GDM1 (cell line): ENCODE results near the gene CLASRP.

Experiments used
- DNase-seq: peaks from one replicate; lab custom pipeline; 2025; lab: John Stamatoyannopoulos, UW

The CLASRP gene

GRCh38 chr19:45021971-45022370, 16.9 kb upstream of the CLASRP start:
- no peak for DNase-seq

GRCh38 chr19:45023048-45023447, 15.8 kb upstream of the CLASRP start:
- no peak for DNase-seq

GRCh38 chr19:45025264-45025663, 13.6 kb upstream of the CLASRP start:
- DNase-seq: no peak

GRCh38 chr19:45027371-45027770, 11.5 kb upstream of the CLASRP start:
- no peak for DNase-seq

- DNase-seq: no peak
Observed at GRCh38 chr19:45030825-45031224, 8.0 kb upstream of the CLASRP start.

GRCh38 chr19:45032421-45032820, 6.4 kb upstream of the CLASRP start:
- no peak for DNase-seq

GRCh38 chr19:45035755-45036154, 3.1 kb upstream of the CLASRP start:
- DNase-seq: no peak

- DNase-seq: no peak
Observed at GRCh38 chr19:45037393-45038169, 1.3 kb upstream of the CLASRP start.

GRCh38 chr19:45040059-45040771, 1.4 kb downstream of the CLASRP start:
- no peak for DNase-seq

- DNase-seq: no peak
Observed at GRCh38 chr19:45041125-45041524, 2.3 kb downstream of the CLASRP start.

- DNase-seq: no peak
Observed at GRCh38 chr19:45045671-45046353, 7.0 kb downstream of the CLASRP start.

- DNase-seq: no peak
Observed at GRCh38 chr19:45046355-45046754, 7.5 kb downstream of the CLASRP start.

- no peak for DNase-seq
Observed at GRCh38 chr19:45047188-45047797, 8.4 kb downstream of the CLASRP start.

GRCh38 chr19:45049073-45049736, 10.4 kb downstream of the CLASRP start:
- DNase-seq: no peak

GRCh38 chr19:45050036-45050435, 11.2 kb downstream of the CLASRP start:
- no peak for DNase-seq

GRCh38 chr19:45051929-45052579, 13.2 kb downstream of the CLASRP start:
- no peak for DNase-seq

GRCh38 chr19:45056831-45057230, 18.0 kb downstream of the CLASRP start:
- DNase-seq: no peak

- no peak for DNase-seq
Observed at GRCh38 chr19:45057444-45057843, 18.6 kb downstream of the CLASRP start.

GRCh38 chr19:45058622-45059159, 19.8 kb downstream of the CLASRP start:
- no peak for DNase-seq

GRCh38 chr19:45059258-45059965, 20.6 kb downstream of the CLASRP start:
- DNase-seq: peak; percentile 50
